Subcutaneous adipose tissue (tissue), 4 donors: ENCODE results near the gene SCML1. TPM values are rescaled to one million over a fixed set of nuclear protein-coding genes. Genes with fewer than 3 reads are reported as not detected.

Experiments
- total RNA-seq, 4 donors: library from RNA; depleted of rRNA; stranded (reverse); fragments of >200 nt; gene quantifications; one replicate each; pipeline ENCODE4 v1.1.0, GENCODE V29; 2016
- TF ChIP-seq, protein P1 (sequence below): fragments of 450-650 bp; IDR thresholded peaks from one replicate; pipeline ENCODE4 v1.5.1; 2016; ENCODE audit warnings: low read depth, mild to moderate bottlenecking, control low read depth, antibody characterized with exemption, moderate library complexity

SCML1 gene
- total RNA-seq, 4 donors from 2014 or later = 17.0 to 21.5 (median 18.7) TPM

GRCh38 chrX:17748684-17749083 is 11.4 kb downstream of the SCML1 start:
- TF ChIP-seq, protein P1, sequence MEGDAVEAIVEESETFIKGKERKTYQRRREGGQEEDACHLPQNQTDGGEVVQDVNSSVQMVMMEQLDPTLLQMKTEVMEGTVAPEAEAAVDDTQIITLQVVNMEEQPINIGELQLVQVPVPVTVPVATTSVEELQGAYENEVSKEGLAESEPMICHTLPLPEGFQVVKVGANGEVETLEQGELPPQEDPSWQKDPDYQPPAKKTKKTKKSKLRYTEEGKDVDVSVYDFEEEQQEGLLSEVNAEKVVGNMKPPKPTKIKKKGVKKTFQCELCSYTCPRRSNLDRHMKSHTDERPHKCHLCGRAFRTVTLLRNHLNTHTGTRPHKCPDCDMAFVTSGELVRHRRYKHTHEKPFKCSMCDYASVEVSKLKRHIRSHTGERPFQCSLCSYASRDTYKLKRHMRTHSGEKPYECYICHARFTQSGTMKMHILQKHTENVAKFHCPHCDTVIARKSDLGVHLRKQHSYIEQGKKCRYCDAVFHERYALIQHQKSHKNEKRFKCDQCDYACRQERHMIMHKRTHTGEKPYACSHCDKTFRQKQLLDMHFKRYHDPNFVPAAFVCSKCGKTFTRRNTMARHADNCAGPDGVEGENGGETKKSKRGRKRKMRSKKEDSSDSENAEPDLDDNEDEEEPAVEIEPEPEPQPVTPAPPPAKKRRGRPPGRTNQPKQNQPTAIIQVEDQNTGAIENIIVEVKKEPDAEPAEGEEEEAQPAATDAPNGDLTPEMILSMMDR = no peak

DNA sequence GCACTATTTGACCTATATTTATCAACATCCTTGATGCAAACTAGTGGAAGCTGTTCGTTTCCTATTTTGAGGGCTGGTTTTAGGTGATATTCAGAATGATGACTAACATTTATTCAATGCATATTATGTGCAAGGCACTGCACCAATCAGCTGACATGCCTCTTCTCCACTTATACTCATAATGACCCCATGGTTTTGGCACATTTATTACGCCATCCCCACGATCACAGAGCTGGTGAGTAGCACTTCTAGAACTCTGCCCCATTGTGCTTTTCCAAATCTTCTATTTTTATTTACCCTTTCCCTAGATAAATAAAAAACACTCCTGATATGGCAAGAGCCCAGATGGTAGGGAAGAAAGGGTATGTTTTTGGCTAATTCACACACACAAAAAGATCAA is 13.1 kb downstream of the SCML1 start:
- TF ChIP-seq, protein P1 = no peak

GRCh38 chrX:17758382-17758781 is 21.1 kb downstream of the SCML1 start:
- TF ChIP-seq, protein P1 = no peak

DNA sequence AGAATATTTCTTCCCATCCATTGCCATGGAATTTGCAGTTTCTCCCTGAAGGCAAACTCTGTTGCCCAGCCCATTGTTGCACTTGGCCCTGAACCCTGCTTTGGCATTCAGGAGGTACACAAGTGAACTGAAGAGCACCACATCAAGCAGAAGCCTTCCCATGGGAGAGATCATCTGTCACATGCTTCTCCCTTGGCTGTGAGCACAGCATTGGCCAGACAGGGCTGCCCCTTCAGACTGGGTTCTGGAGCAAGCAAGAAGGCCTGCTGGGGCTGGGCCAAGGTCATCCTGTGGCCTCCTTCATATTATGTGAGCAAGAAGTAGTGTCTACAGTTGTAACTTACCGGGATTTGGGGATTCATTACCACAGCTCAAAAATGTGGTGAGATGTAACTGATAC is 22.7 kb downstream of the SCML1 start:
- TF ChIP-seq, protein P1 = no peak

- TF ChIP-seq, protein P1 = no peak
These were observed 30.4 kb downstream of the SCML1 start for GRCh38 chrX:17767734-17768133.

- TF ChIP-seq, protein P1 = no peak
These were observed 31.7 kb downstream of the SCML1 start for GRCh38 chrX:17768997-17769396.

DNA sequence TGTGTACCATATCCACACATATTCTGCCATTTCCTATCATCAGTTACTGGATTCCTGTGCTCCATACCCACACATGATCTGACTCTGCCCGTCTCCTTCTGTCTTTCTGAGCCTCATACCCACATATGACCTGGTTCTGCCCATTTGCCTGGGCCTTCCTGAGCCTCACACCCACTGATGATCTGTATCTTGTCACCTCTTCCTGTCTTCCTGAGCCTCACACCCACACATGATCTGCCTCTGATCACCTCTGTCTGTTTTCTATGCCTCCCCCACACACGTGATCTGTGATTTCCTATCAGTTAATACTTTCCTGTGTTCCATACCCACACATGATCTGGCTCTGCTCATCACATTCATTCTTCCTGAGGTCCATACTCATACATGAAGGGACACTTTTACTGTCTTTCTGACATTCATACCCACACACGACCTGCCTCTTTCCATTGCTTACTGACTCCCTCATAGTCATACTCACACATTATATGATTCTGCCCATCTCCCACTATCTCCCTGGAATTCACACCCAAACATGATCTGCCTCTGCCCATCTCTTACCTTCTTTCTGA is 32.5 kb downstream of the SCML1 start:
- TF ChIP-seq, protein P1 = no peak
